ENCODE results near the gene FEN1.

DNA sequence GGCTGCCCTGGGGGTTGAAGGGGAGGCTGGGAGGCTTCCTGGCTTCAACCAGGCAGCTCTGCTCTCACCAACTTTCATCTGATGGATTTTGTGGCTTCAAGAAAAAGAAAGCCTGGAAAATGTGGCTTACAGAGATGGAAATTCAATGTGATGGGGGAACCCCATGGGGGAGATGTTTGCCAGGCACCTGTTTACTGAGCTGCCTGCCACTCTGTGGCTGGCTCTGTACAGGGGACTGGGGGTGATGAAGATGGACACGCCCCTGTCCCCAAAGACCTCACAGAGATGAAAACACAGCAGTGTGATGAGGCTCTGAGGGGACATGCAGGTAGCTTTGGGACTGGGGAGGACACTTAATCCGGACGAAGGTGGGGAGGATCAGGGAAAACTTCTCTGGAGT, 10.4 kb upstream of the FEN1 start:
- TF ChIP-seq ZNF391 (tag by site-specific recombination; IDR thresholded peaks at IDR 0.05; ENCODE audit: borderline replicate concordance, low read depth) (no peak), ZNF837 (tag by site-specific recombination; IDR thresholded peaks at IDR 0.05) (no peak), ZNF335 (tag by site-specific recombination; conservative IDR thresholded peaks at IDR 0.05) (no peak), GFI1B (tag by site-specific recombination; IDR thresholded peaks at IDR 0.05) (no peak), ZNF324 (tag by site-specific recombination; IDR thresholded peaks at IDR 0.05) (no peak), ZNF274 (IDR thresholded peaks at IDR 0.05; ENCODE audit: low read length) (no peak), ZNF274 (tag by site-specific recombination; IDR thresholded peaks at IDR 0.05; ENCODE audit: borderline replicate concordance) (no peak), ZNF302 (tag by site-specific recombination; IDR thresholded peaks at IDR 0.05; ENCODE audit: low read depth) (no peak), ZFP37 (tag by site-specific recombination; IDR thresholded peaks at IDR 0.05) (no peak), WT1 (tag by site-specific recombination; IDR thresholded peaks at IDR 0.05) (no peak), ZNF24 (tag by site-specific recombination; IDR thresholded peaks at IDR 0.05) (no peak), GLI4 (tag by site-specific recombination; IDR thresholded peaks at IDR 0.05) (no peak), ZNF624 (tag by site-specific recombination; IDR thresholded peaks at IDR 0.05) (no peak)
- TF ChIP-seq, protein P1, sequence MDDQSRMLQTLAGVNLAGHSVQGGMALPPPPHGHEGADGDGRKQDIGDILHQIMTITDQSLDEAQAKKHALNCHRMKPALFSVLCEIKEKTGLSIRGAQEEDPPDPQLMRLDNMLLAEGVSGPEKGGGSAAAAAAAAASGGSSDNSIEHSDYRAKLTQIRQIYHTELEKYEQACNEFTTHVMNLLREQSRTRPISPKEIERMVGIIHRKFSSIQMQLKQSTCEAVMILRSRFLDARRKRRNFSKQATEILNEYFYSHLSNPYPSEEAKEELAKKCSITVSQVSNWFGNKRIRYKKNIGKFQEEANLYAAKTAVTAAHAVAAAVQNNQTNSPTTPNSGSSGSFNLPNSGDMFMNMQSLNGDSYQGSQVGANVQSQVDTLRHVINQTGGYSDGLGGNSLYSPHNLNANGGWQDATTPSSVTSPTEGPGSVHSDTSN (CRISPR knock-in tag; IDR thresholded peaks at IDR 0.05), result no peak
- TF ChIP-seq, protein P2, sequence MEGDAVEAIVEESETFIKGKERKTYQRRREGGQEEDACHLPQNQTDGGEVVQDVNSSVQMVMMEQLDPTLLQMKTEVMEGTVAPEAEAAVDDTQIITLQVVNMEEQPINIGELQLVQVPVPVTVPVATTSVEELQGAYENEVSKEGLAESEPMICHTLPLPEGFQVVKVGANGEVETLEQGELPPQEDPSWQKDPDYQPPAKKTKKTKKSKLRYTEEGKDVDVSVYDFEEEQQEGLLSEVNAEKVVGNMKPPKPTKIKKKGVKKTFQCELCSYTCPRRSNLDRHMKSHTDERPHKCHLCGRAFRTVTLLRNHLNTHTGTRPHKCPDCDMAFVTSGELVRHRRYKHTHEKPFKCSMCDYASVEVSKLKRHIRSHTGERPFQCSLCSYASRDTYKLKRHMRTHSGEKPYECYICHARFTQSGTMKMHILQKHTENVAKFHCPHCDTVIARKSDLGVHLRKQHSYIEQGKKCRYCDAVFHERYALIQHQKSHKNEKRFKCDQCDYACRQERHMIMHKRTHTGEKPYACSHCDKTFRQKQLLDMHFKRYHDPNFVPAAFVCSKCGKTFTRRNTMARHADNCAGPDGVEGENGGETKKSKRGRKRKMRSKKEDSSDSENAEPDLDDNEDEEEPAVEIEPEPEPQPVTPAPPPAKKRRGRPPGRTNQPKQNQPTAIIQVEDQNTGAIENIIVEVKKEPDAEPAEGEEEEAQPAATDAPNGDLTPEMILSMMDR (tag by site-specific recombination; IDR thresholded peaks at IDR 0.05), result no peak
